ENCODE data around the gene MEF2C.
"Not testable (repeated sequence)": the region's sequence is repeated elsewhere in the genome, so short reads cannot be mapped to it uniquely, and the experiment has no call there.

The MEF2C gene

GRCh38 chr5:88861231-88861630 lies 21.8 kb downstream of the MEF2C start:
- no peak for DNase-seq (ENCODE audit: low read depth)

GRCh38 chr5:88860501-88860900 lies 22.5 kb downstream of the MEF2C start:
- no peak for DNase-seq (ENCODE audit: low read depth)

- DNase-seq (ENCODE audit: low read depth): no peak
Observed at GRCh38 chr5:88858392-88858791, 24.6 kb downstream of the MEF2C start.

- not testable (repeated sequence) for DNase-seq (ENCODE audit: low read depth)
Observed at GRCh38 chr5:88856381-88856780, 26.6 kb downstream of the MEF2C start.

GRCh38 chr5:88854769-88855168 lies 28.2 kb downstream of the MEF2C start:
- DNase-seq (ENCODE audit: low read depth): no peak

GRCh38 chr5:88847420-88847819 lies 35.6 kb downstream of the MEF2C start:
- no peak for DNase-seq (ENCODE audit: low read depth)

- no peak for DNase-seq (ENCODE audit: low read depth)
Observed at GRCh38 chr5:88846434-88846833, 36.5 kb downstream of the MEF2C start.

- no peak for DNase-seq (ENCODE audit: low read depth)
Observed at GRCh38 chr5:88845081-88845697, 37.8 kb downstream of the MEF2C start.

- no peak for DNase-seq (ENCODE audit: low read depth)
Observed at GRCh38 chr5:88842784-88843183, 40.2 kb downstream of the MEF2C start.

- DNase-seq (ENCODE audit: low read depth): no peak
Observed at GRCh38 chr5:88841212-88841611, 41.8 kb downstream of the MEF2C start.

GRCh38 chr5:88840495-88840894 lies 42.5 kb downstream of the MEF2C start:
- no peak for DNase-seq (ENCODE audit: low read depth)

GRCh38 chr5:88839238-88839637 lies 43.7 kb downstream of the MEF2C start:
- no peak for DNase-seq (ENCODE audit: low read depth)

GRCh38 chr5:88838500-88838899 lies 44.5 kb downstream of the MEF2C start:
- DNase-seq (ENCODE audit: low read depth): no peak

- DNase-seq (ENCODE audit: low read depth): no peak
Observed at GRCh38 chr5:88837817-88838216, 45.2 kb downstream of the MEF2C start.

GRCh38 chr5:88837222-88837621 lies 45.8 kb downstream of the MEF2C start:
- no peak for DNase-seq (ENCODE audit: low read depth)

GRCh38 chr5:88836195-88836838 lies 46.7 kb downstream of the MEF2C start:
- DNase-seq (ENCODE audit: low read depth): no peak

- DNase-seq (ENCODE audit: low read depth): no peak
Observed at GRCh38 chr5:88834499-88834898, 48.5 kb downstream of the MEF2C start.

- no peak for DNase-seq (ENCODE audit: low read depth)
Observed at GRCh38 chr5:88834131-88834462, 48.9 kb downstream of the MEF2C start.

- DNase-seq (ENCODE audit: low read depth): no peak
Observed at GRCh38 chr5:88833371-88834130, 49.4 kb downstream of the MEF2C start.

GRCh38 chr5:88831816-88832215 lies 51.2 kb downstream of the MEF2C start:
- no peak for DNase-seq (ENCODE audit: low read depth)

GRCh38 chr5:88830567-88830966 lies 52.4 kb downstream of the MEF2C start:
- DNase-seq (ENCODE audit: low read depth): no peak

- DNase-seq (ENCODE audit: low read depth): no peak
Observed at GRCh38 chr5:88829775-88830174, 53.2 kb downstream of the MEF2C start.

GRCh38 chr5:88829054-88829453 lies 53.9 kb downstream of the MEF2C start:
- DNase-seq (ENCODE audit: low read depth): no peak

- no peak for DNase-seq (ENCODE audit: low read depth)
Observed at GRCh38 chr5:88827997-88828396, 55.0 kb downstream of the MEF2C start.

Measured in GM04504 (cell line).